Amygdala (tissue), 56 donors: ENCODE measurements around the gene COL23A1.

ENCODE experiments used
- DNase-seq, 56 donors: peaks; one replicate each; lab custom pipeline; 2025; lab: John Stamatoyannopoulos, UW

The COL23A1 gene

DNA sequence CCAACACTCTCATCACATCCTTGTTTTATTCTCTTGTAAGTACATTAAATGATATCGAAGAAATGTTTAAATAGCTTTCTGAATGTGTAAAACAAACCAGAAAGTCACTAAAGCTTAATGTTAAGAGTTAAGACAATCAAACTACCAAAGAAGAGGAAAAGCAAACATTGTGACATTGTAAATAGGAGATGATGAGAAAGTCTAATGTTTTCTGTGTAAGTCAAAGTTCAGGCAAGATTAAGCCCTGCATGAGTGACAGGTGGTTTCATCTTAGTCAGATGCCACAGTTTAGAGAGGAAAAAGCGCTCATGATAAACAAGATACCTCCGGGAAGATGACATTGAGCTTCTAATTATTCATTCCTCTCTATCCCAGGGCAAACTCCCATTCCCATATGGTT lies 306.7 kb downstream of the COL23A1 start:
- no peak for DNase-seq

DNA sequence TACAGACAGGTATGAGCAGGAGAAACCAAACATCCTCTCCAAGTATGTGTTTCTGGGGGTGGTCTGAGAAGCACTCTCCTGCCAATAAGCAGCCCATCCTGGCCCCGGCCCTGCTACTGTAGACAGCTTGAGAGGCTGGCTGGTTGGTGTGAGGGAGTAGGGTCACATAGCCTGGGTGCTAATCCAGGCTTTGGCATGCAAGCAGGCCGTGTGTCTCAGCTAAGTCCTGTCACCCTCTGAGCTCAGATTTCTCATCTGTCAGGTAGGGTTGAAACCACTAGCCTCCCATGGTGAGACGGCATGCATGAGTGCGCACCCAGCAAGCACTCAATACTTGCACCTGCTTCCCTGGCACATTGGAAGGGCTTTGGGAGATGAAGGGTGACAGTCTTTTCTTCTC lies 307.8 kb downstream of the COL23A1 start:
- no peak for DNase-seq

DNA sequence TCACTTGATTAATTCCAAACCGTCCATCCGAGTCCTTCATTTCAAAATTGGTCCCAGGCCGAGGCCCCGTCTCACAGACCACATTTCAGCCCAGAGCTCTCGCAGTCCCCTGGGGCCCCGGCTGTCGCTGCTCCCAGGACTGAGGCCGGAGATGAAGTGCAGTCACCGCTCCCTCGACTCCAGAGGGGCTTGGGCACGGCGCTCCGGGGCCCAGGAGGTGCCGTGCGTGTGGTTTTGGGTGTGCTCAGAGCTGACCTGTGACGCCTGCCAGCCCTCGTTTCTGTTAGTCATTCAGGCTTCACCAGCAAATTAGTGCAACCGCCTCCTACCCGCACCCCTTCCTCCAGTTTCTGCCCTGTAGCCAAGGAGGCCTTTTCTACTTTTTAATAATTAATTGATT lies 308.9 kb downstream of the COL23A1 start:
- no peak for DNase-seq

DNA sequence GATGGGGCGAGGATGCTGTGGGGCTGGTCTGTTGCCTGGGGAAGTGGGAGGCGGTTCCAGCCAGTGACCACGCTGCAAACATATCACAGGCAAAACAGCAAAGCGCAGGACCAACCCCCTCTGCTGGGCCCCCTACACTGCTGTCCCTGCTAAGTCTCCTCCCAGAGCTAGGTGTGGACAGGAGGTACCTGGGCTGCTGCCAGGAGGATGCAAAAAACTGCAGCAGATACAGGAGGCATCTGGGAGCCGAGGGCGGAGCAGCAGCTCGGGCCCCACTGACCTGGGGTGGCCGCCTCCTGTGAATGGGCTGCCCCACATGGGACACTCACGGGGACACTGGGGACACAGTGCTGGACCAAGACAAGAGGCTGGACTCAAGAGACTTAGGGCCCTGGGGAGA lies 309.6 kb downstream of the COL23A1 start:
- DNase-seq, result no peak

DNA sequence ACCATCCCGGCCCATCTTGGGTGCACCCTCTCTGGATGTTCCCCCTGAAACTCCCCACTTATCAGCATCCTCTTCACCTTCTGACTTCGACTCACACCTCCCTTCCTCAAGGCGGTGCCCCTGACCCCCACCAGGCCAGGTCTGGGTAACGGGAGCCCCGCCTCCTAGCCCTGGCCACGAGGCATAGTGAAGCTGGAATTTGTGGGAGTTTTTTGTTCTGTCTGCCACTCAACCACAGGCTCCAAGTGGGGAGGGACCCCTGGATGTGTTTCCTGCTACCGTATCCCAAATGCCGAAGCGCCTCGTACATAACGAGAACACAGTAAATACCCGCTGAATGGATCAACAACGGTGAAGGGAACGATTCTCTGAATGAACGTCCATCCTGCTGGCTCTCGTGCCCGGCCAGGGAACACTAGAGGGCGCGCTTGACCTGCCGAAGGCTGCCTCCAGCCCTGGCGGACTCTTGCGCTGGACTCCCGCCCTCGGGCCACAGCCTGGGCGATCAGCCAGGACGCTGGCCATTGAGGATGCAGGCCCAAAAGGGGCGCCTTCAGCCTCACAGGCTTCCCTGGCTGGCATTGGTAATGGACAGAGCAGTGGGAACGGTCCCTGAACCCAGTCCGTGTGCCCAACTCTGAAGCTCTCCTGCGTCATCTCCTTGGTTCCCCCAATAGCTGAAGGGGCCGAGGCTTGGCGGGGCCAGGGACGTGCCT lies 310.3 kb downstream of the COL23A1 start:
- DNase-seq, result peak; percentile 40 to 97 (median 81)

DNA sequence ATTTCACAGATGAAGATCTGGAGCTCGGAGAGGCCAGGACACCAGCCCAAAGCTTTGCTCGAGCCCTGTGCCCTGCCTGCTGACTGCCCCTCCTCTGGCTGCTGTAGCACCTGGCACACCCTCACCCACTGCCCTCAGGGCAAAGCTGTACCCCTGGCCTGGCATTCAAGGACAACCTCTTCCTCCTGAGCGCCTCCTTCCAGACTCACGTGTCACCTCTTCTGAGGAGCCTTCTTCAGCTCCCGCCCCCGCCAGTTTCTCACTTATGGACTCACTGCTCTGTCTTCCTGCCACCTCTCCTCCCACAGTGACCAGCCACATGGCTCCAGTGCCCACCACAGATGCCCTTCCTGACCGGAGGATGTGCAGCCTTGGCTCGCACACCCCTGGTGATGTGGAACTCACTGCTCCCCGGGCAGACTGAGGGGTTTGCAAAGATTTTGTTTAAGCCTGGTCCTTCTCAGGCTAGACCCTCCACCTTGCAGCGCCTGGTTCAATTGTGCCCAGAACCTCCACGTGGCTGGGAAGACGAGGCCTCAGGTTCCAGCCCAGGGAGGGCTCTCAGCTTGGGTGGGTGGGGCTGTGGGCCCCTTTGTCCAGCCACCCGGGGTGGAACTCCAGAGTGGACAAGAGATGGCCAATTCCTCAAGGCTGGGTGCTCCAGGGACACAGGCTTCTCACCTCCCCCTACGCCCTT lies 311.0 kb downstream of the COL23A1 start:
- DNase-seq, result no peak

DNA sequence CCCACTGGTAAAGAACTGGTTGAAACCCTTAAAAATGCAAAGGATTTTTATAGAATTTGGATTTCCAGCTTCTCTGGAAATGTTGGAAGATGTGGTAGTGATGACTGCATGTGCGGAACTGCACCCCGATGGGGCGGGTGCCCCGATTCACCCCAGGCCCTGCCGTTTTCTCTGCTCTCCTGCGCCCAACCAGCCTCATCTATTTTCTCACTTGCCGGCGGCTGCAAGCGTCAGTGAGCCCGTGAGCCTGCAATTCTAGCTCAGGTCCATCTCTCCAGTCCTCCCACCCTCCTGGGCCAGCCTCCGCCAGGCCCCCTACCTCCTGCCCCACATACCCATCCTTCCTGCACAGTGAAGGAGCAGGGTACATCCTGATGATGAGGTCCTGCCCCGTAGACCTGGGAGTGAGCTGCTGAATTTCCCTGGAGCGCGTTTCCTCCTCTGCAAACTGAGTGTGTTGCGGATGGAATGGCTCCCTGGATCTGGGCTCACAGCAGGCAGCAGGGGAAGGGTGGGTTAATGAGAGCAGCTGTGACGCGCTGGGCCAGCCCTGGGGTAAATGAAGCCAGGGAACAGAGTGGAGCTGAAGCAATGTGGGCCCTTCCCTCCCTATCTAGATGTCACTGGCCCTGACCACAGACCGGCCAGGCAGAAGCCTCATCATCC lies 311.7 kb downstream of the COL23A1 start:
- no peak for DNase-seq

DNA sequence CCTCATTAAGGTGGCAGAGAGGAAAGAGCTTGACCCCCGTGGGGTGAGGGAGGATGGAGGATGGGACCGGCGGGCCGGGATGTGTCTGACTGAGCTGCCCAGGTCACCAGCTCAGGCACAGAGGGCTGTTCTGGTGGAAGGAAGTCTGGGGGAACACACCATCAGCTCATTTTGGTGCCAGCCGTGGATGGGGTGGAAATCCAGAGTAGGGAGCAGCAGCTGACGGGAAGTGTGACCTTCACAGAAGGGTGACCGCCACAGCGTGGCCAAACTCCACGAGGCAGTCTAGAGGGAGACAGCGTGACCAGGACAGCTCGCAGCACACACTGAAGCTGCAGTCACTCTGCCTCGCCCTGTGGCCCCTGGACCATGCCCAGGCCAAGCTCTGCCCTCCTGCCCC lies 312.3 kb downstream of the COL23A1 start:
- no peak for DNase-seq

DNA sequence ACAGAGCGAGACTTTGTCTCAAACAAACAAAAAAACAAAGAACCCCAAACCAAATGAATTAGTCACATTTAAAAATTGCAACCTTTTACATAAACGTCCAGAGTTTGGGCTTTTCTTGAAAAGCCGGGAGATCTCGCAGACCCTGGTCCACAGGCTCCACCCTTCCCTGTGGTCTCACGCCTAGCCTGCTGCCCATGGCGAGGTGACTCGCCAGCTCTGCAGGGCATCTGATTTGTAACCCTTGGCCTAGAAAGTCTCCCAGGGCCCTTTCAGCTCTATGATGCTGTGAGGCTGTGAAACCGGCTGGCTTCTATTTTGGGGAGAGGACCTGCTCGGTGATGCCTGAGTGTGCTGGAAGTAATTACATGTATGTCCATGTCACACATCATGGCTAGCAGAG lies 312.8 kb downstream of the COL23A1 start:
- DNase-seq, result no peak

DNA sequence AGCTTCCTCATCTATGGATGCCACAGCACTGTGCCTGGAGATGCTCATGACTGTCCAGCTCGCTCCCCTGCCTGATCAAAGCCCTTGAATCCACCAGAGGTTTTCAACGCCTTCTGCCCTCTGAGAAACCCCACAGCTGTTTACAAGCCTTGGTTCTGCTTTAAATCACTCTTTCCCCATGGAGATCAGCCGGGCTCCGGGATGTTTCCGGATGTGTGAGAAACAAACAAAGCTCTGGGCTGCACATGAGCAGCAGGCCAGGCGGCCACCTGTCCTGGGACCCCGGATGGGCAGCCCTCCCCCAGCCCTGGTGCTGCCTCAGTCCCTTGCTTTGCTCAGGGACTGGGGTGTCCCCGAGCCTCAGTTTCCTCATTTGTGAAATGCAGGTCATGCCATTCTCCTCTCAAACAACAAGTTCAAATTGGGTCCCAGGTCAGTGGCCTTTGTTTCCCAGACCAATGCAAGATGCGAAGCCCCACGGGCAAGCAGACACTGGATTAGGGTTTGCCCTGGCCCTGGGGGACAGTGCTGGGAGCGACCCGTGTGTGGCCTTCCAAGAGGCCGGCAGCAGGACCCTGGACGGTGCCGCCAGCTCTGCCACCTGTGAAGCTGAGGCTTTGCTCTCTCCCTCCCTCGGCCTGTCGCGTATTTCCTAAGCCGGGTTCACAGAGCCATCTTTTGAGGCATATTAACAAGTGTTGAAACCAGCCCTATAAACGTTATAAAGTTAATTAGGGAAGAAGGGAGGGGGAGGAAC lies 315.2 kb downstream of the COL23A1 start:
- no peak for DNase-seq

DNA sequence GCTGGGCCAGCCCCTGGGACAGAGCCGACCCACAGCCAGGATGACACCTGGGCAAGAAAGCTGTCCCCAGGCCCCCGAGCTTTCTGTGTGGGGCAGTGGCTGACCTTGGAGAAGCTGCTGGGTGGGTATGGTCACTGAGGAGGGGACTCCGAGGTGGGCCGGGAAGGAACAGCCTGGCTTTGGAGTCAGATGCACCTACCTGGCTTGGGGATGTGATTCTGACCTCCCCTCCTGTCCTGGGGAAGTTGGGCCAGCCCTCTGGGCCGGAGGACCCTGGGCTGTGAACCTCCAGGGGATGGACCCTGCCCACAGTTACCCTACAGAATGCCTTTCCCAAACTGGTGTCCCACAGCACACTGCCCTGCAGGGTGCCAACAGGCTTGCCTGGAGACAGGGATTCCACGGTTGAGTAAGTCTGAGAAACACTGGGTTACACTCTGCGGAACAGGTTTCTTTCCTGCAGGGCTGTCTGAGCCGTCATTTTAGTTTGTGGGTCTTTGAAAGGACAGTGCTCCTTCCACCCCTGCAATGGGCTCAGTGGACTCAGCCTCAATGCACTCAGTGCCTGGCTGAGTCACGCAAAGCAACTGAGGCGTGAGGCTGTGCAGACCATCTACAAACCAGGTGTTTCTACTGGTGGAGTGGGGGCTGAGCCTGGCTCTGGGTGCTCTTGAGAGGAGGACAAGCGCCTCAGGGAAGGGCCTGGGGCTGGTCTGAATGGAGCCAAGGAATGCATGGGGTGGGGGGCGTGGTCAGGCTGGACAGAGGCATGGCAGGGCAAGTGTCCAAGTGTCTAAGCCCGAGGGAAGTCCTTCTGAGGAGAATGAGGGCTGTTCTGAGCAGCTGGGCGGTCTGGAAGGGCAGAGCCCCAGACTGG lies 316.3 kb downstream of the COL23A1 start:
- DNase-seq, result no peak

DNA sequence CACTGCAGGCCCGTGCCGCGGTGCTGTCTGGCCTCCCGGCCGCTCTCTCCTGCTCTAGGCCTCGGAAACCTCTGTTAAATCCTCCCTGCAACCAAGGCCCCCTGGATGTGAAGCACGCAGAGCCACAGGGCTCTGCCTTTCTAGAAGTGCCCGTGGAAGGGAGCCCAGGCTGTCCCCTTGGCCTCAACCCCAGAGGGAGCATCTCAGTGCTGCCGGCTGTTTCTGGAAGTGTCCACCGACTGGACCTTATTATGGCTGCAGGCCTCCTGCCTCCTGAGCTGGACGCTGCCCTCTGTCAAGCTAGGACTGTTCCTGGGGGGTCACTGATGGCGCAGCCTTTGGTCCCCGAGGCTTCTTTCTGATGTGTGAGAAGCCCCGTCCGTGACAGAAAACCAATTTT lies 317.2 kb downstream of the COL23A1 start:
- no peak for DNase-seq

DNA sequence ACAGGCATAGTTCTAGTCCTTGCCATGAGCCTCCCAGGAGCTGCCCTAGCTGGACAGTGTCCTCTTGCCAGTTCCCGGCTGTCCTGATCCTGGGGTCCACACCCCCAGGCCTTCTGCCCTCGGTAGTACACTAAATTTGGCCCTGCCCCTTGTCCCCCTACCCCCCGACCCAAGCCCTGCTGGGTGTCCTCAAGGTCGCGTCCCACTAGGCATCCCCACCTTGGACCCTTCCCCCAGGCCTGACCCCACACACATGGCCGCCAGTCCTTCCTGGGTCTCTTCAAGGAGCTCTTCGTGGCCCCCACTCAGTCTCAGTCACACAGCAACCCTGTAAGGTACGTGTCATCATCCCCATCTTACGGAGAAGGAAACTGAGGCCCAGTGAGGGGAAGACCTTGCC lies 317.6 kb downstream of the COL23A1 start:
- no peak for DNase-seq

DNA sequence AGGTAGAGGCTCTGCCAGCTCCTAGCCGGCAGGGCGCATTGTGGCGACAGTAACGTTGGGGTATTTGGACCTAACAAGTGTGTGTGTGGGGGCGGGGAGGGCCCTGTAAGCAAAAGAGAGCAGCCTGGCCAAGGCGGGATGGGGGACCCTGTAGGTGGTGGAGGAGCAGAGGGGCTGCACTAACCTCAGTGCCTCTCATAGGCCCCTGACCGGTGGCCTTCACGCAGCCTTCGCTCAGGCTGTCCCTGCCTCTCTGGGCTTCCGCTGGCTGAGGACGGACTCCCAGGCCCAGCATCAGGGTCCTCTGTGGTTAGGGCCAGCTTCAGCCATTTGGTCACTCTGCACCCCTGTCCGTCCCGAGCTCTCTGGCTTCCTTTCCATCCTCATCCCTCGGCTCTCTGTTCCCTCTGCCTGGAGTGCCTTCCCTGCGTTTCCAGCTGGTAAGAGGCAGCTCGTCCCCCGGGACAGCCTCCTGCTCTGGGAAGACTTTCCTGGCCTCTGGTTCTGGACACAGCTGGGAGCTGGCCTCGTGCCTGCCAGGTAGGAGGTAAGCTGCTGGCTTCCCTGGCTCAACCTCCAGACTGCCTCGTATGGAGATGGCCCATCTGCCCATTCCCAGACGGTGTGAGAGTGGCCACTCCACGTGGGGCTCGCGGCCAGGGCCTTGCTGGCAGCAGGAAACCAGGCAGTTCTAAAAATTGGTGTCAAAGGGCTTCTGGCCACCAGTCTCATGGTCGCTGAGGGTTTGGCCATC lies 318.3 kb downstream of the COL23A1 start:
- no peak for DNase-seq

DNA sequence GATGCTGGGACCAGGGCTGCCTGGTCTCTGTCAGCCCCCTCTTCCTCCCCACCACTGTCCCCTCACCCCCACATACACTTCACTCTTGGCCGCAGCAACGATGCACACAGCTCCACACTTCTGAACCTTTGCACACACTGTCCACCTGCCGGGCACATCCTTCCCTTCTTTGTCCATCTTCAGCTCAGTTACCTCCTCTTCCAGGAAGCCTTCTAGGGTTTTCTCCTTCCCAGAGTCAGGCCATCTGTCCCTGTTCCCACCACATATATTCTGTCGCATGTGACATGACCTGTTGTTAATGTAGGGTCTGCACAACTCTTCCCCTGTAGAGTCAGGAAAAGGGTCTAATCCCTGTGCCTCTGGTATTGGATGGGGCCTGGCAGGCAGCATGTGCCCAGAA lies 319.0 kb downstream of the COL23A1 start:
- no peak for DNase-seq

DNA sequence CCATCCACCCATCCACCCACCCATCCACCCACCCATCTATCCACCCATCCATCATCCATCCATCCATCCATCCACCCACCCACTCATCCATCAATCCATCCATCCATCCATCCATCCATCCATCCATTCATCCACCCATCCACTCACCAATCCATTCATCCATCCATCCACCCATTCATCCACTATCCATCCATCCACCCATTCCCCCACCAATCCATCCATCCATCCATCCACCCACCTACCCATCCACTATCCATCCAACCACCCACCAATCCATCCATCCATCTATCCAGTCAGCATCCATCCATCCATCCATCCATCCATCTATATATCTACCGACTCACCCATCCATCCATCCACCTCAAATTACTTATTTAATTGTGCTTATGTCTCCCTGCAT lies 320.7 kb downstream of the COL23A1 start:
- DNase-seq, result no peak

DNA sequence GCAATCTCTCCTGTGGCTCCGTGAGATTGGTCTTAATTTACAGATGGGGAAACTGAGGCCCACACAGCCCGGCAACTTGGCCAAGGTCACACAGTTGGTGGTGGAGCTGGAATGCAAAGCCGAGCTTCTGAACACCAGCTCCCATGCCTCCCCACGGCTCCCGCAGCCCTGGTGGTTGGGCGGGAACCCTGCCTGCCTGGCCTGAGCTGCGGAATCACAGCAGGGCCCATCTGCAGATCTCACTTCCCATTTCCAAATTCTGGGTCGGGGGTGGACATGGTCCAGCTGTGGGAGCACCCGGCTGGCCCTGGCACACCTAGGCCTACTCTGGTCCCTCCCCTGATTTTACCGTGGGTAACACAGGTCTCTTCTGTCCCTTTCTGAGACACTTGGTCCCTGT lies 322.3 kb downstream of the COL23A1 start:
- no peak for DNase-seq

DNA sequence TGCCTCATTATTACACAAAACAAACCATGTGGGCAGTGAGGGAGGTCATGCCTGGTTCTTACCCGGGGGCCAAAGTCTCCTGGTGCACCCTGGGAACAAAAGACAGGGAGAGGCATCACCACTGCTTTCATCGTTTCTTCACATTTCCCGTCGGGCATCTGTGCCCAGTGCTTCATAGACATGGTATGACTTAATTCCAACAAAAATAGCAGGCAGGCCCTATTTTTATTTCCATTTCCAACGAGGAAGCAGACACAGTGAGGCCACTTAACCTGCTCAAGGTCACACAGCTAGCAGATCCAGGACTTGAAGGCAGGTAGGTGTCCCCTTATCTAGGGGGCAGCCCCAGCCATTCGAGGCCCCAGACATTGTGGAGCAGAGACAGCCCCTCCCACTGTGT lies 322.9 kb downstream of the COL23A1 start:
- DNase-seq, result no peak

DNA sequence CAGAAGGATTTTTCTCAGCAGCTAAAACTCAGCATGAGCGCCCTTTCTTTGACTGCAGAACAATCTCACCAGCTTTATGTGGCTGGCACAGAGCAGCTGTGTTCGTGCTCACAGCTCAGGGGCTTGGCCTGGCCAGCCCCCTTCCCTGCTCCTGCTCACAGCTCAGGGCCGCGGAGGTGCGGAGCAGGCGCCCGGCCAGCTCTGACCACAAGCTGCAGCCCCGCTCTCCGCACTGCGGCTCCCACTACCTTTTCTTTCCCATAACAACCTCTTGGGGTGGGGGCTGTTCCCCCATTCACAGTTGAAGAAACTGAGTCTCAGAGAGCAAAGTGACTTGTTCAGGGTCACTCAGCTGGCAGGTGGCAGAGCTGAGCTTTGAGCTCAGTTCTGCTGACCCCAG lies 323.6 kb downstream of the COL23A1 start:
- DNase-seq, result no peak
